Glomerular visceral epithelial cell (primary cell): Measurements from ENCODE around the gene LILRA2.
"Not testable (repeated sequence)": the region's sequence is repeated elsewhere in the genome, so short reads cannot be mapped to it uniquely, and the experiment has no call there.

Source experiments
- DNase-seq: peaks from one replicate; pipeline ENCODE4 v3.0.0-alpha.2; 2016; ENCODE audit errors: extremely low spot score

Gene LILRA2

DNA sequence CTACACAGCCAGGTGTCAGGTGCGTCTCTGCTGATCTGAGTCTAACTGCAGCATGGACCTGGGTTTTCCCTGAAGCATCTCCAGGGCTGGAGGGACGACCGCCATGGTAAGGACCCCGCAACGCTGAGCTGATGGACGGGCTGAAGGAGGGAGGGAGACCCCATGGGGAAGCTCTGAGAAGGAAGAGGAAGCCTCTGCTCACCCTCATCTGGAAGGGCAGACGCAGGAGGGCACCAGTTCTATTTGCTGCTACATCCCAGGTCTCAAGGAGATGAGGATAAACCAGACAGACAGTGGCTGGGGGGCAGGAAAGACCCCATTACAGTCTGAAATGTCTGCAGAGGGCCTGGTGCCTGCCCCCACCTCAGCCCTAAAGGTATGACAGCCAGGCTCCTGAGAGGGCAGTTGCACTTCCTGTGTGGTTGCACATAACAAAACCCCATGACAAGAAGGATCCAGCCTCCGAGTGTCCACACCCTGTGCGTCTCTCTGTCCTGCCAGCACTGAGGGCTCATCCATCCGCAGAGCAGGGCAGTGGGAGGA is at the start of gene LILRA2:
Gene LILRA2 (plus strand): TSS at position 461 of the 543 bp plus-strand sequence. CDS start 89 bp downstream, outside the sequence.
- no peak for DNase-seq

DNA sequence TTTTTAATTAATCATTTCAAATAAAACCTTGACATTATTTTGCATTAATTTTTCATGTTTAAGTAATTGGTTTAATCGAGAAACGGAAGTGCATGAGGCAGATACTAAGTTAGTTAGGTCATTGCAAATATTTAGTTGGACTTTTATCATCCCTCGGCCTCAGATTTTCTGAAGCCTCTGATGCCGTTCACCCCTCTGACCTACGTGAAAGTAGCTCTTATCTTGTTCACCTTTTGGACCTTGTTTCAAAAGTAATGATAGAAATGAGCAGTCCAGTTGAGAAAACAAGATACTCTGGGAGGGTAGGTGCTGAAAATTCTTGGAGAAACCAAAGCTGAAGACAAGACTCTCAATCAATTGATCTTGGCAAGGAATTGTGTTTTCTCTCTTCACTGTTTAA is 48.0 kb upstream of the LILRA2 start:
- DNase-seq: no peak

DNA sequence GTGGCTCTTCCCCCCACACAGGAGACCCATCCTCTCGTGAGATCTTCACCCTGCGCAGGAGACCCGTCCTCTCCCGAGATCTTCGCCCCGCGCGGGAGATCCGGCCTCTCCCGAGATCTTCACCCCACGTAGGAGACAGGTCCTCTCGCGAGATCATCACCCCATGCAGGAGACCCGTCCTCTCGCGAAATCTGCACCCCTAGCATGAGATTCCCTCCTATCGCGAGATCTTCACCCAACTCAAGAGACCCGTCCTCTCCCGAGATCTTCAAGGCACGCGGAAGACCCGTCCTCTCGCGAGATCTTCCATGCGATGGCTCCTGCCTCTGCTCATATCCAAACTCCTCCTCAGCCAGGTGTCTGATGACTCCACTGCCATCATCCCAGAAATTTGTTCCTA is 46.6 kb upstream of the LILRA2 start:
- DNase-seq: no peak

DNA sequence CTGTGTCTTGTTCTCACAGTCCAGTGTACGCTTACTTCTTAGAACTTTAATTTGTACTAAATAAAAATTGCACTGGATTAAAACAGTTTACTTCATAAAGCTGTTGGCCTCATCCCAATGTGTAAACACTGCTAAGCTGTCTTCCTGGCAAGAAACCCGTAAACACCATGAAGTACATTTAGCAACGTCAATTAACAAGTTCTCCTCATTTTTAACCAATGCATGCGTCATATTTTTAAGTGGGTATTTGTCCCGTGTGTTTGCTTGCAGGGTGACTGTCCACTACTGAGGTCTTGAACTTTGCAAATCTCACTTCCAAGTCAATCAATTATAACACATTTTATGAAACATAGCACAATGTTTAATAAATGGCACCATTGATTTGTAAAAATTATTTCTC is 42.7 kb upstream of the LILRA2 start:
- DNase-seq: no peak

DNA sequence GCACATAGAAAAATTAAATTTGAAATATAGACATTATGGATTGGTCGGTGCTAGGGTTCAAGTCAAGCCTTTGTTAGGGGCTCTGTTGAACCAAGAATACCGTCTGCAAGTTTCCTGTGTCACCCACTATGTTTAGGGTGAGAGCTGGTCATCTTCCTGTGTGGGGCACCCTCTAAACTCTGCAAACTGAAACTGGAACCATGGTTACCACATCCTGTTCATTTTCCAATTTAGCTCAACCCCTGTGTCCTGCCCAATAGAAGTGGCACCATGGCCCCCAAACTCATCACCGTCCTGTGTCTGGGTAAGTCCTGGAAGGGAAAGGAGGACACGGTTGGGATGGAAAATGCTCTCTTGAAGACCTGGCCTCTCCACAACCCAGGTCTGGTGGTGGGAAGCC is 41.1 kb upstream of the LILRA2 start:
- DNase-seq: no peak

DNA sequence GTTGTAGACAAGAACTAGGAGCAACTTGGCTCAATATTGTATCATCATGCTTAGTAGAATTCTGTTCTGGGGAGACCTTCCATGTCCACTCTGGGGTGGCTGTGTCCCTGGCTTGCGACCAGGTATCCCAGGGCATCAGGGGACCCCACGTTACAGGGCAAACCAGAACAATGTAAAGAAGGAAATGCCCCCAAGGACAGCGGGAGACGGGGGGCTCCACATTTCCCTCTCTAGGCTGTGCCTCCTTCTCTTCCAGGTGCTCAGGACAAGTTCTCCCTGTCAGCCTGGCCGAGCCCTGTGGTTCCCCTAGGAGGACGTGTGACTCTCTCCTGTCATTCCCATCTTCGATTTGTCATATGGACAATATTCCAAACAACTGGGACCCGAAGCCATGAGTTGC is 40.1 kb upstream of the LILRA2 start:
- DNase-seq: no peak

DNA sequence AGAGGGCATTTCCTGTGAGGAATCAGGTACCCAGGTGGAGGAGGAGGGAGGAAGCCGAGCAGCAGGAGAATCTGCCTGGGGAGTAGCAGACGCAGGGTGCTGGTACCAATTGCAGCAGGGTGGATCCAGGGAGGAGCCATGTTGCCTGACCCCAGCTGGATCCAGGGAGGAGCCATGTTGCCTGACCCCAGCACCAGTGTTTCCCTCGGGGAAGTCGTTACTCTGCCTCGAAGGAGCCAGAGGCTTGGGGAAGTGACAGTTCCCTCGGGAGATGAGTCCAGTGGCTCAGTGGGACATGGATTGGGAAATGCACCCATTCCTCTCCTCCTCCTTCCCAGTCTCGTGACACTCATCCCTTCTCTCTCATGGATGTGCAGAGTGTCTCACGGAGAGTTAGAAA is 39.4 kb upstream of the LILRA2 start:
- DNase-seq: no peak

DNA sequence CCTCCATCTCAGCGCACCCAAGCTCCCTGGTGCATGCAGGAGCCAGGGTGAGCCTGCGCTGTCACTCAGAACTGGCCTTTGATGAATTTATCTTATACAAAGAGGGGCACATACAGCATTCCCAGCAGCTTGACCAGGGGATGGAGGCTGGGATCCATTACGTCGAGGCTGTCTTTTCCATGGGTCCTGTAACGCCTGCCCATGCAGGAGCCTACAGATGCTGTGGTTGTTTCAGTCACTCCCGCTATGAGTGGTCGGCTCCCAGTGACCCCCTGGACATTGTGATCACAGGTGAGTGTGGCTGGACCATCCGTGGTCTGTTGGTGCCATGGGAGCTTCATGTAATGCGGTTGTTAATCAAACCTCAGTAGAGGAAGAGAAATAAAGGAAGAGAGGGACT is 38.0 kb upstream of the LILRA2 start:
- no peak for DNase-seq

DNA sequence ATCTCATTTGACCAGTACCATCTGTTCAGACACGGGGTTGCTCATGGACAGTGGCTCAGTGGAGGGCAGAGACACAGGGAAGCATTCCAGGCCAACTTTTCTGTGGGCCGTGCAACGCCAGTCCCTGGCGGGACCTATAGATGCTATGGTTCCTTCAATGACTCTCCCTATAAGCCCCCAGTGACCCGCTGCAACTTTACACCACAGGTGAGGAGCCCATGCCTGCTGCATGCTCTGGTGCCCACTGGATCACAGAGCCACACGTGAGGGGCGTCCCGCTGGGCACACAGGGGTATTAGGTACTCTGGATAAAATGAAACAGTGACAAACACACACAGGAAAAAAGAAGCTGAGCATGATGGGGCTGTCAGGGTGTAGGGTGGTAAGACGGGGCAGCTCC is 36.6 kb upstream of the LILRA2 start:
- no peak for DNase-seq

DNA sequence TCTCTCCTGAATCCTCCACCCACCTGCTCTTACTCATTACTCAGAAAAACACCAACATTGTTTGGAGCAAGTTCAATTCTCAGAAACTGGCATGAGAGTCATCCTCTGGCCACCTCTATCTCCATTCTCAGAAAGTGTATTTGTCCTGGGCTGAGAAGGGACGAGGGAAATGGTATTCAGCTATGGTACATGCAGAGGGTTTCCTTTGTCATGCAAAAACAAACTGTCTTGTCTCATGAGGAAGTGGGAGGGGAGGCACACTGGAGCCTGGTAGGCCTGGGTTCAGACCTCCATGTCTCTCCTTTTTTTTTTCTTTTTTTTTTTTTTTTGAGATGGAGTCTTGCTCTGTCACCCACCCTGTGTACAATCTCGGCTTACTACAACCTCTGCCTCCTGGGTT is 31.9 kb upstream of the LILRA2 start:
- DNase-seq: no peak

DNA sequence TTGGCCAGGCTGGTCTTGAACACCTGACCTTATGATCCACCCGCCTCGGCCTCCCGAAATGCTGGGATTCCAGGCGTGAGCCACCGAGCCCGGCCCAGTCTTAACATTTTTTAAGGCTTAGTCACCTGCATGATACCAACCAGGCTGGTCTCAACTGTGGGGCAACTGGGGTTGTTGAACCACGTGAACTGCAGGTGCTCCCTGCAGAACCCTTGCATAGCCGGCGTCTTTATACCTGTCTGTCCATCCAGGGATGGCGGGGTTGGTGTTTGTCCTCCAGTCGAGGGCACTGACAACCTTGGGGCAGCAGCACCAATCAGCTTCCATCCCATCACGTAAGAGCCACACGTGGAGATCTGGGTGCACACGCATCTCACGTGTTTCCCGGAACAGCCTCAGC is 24.8 kb upstream of the LILRA2 start:
- no peak for DNase-seq

DNA sequence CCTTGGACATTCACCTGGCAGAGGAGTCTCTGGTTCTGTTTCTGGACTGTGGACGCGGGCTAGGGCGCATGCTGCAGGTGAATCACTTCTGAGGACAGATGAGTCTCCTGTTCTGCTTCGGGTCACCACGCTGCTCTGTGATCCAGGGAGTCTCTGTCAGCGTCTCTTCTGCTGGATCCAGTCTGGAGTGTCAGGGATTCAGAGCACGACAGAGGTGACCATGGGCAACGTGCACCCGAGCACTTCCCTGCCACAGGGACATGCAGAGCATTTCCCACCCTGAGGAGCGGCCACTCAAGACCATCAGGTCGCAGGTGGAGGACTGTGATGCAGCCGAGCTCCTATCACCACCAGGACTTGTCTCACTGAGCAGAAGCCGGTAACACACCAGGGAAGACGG is 24.4 kb upstream of the LILRA2 start:
- DNase-seq: no peak

DNA sequence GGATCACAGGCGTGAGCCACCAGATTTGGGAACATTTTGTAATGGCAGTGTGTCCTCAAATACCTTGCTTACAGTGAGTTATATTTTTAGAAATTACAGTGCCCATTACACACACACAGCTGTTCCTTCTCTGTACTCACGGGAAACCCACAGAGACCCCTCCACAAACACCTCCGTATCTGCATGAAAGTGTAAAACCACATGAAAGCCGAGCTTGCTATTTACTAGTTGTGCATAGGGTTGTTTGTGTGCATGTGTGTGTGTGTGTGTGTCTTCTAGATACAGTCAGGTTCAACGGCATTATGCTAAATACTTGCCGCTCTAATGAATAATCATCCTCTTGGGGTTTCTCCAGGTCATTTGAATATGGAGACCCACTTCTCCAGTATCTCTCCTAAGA is 22.3 kb upstream of the LILRA2 start:
- no peak for DNase-seq

DNA sequence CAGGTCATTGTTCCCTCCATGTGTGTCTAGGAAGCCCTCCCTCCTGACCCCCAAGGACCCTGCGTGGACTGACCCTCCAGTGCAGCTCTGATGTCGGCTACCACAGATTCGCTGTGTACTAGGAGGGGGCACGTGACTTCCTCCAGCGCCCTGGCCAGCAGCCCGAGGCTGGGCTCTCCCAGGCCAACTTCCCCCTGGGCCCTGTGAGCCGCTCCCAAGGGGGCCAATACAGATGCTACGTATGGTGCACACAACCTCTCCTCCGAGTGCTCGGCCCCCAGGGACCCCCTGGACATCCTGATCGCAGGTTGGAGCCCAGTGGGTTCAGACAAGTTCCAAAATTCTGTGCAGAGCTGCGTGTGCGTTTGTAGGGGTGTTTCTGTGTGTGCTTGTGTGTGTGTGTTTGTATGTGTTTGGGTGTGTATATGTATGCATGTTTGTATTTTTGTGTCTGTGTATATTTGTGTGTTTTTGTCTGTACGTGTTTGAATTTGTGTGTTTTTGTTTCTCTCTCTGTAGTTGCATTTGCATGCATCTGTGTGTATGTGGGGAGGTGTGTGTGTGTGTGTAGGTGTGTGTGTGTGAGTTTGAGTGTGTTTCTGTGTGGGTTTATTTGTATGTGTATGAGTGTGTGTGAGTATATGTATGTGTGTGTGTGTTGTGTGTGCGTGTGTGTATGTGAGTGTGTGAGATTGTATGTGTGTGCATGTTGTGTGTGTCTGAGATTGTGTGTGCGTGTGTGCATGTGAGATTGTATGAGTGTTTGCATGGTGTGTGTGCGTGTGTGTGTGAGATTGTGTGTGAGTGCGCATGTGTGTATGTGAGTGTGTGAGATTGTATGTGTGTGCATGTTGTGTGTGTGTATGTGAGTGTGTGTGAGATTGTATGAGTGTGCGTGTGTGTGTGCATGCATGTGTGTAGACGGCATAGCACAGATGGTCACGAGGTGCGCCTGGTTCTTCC is 21.4 kb upstream of the LILRA2 start:
- DNase-seq: no peak

DNA sequence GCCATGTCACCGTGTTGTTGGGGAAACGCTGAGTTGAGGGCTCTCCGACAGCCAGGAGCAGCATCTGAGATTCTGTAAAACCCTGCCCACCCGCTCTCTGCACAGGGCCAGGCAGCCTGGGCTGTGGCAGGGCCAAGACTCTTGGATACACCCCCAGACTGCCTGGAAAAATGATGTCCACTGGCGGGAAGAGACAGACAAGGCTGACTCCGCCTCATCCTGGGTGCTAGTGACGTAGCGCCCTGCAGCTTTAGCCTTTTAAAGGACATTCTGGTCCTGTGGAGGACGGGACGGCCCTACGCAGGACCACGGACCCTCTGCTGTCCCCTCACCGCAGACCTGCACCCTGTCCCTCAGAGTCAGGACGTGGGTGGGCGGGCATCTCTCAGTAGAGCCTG is 20.7 kb upstream of the LILRA2 start:
- DNase-seq: no peak

DNA sequence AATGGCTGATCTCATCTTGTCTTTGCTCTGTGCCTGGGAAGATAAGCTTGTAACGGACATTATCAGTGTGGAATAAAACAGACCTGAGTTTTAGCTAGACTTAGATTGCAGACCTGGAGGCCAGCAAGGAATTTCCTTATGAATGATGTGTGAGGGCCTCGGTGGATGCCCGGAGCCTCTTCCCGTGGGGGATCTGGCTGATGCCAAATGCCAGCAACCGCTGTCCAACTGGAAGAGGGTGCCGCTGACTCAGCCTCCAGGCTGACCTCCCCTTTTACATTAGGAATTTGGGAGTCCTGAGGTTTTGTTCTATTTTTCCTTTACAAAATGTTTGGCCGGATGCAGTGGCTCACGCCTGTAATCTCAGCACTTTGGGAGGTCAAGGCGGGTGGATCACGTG is 19.6 kb upstream of the LILRA2 start:
- no peak for DNase-seq

DNA sequence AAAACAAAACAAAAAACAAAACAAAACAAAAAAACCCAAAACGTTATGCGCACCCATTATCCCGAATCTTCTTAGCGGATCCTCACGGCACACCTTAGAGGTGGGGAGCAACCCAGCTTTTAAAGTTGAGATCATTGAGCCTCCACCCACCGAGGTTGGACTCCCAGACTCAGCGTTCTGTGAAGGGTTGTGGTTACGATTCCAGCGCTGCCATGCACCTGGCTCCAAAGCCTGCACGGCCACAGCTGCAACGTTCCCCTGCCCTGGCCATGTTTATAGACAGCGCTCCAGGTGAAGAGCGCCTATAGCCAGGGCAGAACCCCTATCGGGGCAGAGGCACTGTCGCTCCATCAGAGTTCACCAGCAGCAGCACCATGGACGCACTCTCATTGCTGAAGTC is 18.7 kb upstream of the LILRA2 start:
- no peak for DNase-seq

DNA sequence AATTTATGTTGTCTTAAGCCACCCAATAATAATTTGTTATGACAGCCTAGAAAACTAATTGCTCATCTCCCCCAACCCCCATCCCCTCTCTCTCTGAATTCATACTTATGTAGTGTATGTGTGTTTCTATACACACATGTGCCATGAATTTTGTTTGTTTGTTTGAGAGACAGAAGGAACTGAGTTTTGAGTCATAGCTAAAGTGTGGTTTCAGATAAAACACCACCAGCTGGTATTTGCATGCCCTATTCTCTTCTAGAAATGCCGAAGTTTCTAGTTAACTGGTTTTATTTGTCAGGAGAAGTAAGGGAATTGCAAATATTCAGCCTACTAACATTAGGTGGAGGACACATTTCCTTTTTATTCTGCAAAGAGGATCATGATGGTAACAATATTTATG is 17.4 kb upstream of the LILRA2 start:
- DNase-seq: no peak

DNA sequence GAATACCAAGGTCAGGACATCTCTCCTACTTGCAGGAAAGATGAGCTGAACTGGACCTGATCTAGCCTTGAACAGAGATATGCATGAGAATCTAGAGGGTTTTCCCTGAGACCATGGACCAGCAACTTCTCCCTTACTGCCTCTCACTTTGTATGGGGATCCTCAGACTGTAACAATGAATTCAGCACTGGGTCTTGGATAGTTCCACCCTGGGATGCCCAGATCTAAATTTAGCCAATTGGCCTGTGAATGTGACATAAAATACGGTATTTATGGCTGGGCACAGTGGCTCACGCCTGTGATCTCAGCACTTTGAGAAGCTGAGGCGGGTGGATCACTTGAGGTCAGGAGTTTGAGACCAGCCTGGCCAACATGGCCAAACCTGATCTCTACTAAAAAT is 15.3 kb upstream of the LILRA2 start:
- no peak for DNase-seq

DNA sequence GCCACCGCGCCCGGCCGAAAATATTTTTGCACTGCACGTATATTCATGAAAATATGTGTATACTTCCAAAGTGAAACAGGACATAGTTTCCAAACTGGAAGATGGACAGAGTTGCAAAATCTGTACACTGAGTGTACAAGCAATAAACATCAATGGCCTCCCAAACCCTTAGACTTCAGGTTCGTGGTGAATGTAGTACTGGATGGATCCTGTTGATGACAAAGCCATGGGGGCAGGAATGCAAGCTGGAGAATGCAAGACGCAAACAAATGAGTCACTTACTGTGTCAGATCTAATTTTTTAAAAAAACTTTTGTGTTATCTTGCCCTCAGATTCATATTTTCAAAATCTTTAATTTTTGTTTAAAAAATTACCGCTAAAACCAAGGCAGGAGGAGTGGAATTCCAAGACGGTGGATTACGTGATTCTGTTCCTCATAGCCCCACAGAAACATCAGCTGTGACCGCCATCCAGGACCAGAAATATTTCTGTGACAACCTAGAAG is 12.7 kb upstream of the LILRA2 start:
- DNase-seq: no peak

DNA sequence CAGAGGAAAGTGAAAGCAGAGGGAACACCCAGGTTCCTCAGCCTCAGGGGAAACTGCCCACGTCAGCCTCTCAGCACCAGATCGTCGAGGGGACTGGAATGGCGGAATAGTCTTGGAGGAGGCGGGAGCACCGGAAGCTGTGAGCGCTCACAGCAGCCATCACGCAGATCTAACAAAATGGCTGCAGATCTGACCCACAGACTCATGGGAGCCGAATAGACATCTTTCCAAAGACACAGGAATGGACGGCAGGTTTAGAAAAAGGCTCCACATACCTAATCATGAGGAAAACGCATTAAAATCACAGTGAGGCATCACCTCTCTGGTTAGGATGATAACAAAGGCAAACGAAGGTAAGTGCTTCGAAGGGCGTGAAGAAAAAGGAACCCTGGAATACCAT is 11.8 kb upstream of the LILRA2 start:
- DNase-seq: no peak

DNA sequence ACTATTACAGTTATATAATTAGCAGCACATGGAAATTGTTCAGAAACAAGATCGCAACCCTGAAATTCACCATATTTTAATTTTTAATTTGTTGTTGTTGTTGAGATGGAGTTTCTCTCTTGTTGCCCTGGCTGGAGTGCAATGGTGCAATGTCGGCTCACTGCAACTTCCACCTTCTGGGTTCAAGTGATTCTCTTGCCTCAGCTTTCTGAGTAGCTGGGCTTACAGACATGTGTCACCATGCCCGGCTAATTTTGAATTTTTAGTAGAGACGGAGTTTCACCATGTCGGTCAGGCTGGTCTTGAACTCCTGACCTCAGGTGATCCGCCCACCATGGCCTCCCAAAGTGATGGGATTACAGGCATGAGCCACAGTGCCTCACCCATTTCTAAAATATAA is 10.4 kb upstream of the LILRA2 start:
- DNase-seq: not testable (repeated sequence)

DNA sequence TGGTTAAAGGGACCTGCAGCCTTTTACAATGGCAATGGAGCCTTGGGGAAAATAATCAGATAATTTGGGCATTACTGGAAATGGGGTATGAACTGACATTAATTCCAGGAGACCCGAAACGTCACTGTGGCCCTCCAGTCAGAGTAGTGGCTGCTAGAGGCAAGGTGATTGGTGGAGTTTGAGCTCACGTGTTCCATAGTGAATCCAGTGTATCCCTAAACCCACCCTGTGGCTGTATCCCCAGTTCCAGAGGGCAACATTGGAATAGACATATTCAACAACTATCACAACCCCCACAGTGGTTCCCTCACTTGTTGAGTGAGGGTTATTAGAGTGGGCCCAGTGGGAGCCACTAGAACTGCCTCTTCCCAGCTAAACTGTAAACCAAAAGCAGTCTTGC is 3.3 kb upstream of the LILRA2 start:
- DNase-seq: no peak
